ENCODE results near the gene CLK2. TPM values are rescaled to one million over a fixed set of nuclear protein-coding genes. Genes with fewer than 3 reads are reported as not detected.

The CLK2 gene
- total and polyA plus RNA-seq, 7 experiments from 2014 or later, result 16.7 to 137 (median 73.7) TPM

GRCh38 chr1:155266553-155266952 is 6.8 kb downstream of the CLK2 start:
- Mint-ChIP-seq H3K27me3 (no peaks in the 10 kb centered on the region), H3K9me3 (no peaks in the 10 kb centered on the region), H3K4me3 (no peak overlapping the region), H3K27ac (peak overlapping the region in 2 of 9 donors; percentile 19 to 20), H3K4me1 (peaks cover 10 to 43% (median 24%) of the 10 kb centered on the region in 7 donors), H3K36me3 (peaks cover 4 to 52% (median 26%) of the 10 kb centered on the region in 5 donors)
- no peak for DNase-seq
- Histone ChIP-seq H3K9me3 (ENCODE audit: control insufficient read depth in 2 of 3, low read length in 3 of 3) (no peaks in the 10 kb centered on the region), H3K27me3 (ENCODE audit: control insufficient read depth in 2 of 2, insufficient read depth in 2 of 2, low read length in 2 of 2) (no peaks in the 10 kb centered on the region), H3K4me1 (ENCODE audit: control insufficient read depth in 2 of 2, insufficient read depth in 2 of 2, low read length in 2 of 2) (peaks cover 4 to 8% of the 10 kb centered on the region in 2 donors), H3K4me3 (ENCODE audit: low read length) (no peak overlapping the region), H3K27ac (ENCODE audit: low read depth, low read length) (no peak overlapping the region), H3K36me3 (ENCODE audit: control insufficient read depth in 2 of 3, insufficient read depth in 3 of 3, low read length in 3 of 3) (peaks cover 24 to 79% (median 26%) of the 10 kb centered on the region in 3 experiments)
- intact Hi-C loops (cut with micrococcal nuclease), result loop anchor here in 1 of 2 donors (10.0 kb wide), 1 partner anchor 788 kb away; the partner anchor contains the start of genes LAMTOR2 and UBQLN4
- ChIA-PET POLR2A (interaction anchor here (1.1 to 2.0 kb wide), 4 partner anchors 12 to 54 kb away, joined by 3 to 4 read pairs (median 4); partner anchors contain the start of gene RUSC1), CTCF (interaction anchor here (1.2 to 1.6 kb wide), 3 partner anchors 16 to 94 kb away, joined by 4 to 5 read pairs (median 5); partner anchors contain the start of gene KRTCAP2)
- ATAC-seq, result no peak

GRCh38 chr1:155263067-155263466 is 10.2 kb downstream of the CLK2 start:
- H3K4me1 Mint-ChIP-seq, result peaks cover 21 to 44% (median 29%) of the 10 kb centered on the region in 7 donors
- DNase-seq, result no peak
- no peaks in the 10 kb centered on the region for H3K27me3 Mint-ChIP-seq
- no peak overlapping the region for H3K4me3 ChIP-seq (ENCODE audit: low read length)
- intact Hi-C loops (cut with micrococcal nuclease), result loop anchor here in 1 of 2 donors (10.0 kb wide), 1 partner anchor 792 kb away; the partner anchor contains the start of genes LAMTOR2 and UBQLN4
- no peak for ATAC-seq
- peak overlapping the region in 9 of 10 donors; percentile 15 to 100 (median 53) for H3K4me3 Mint-ChIP-seq
- ChIA-PET CTCF (interaction anchor here (0.7 kb wide), 2 partner anchors 10 to 15 kb away, joined by 3 to 4 read pairs; partner anchors contain the start of gene CLK2), POLR2A (interaction anchor here (0.8 to 1.8 kb wide), 4 partner anchors 10 to 59 kb away, joined by 3 to 5 read pairs (median 3); partner anchors contain the start of gene CLK2)
- no peaks in the 10 kb centered on the region for H3K27me3 ChIP-seq (ENCODE audit: control insufficient read depth in 2 of 2, insufficient read depth in 2 of 2, low read length in 2 of 2)
- peak overlapping the region; percentile 24 to 98 (median 96) for H3K27ac Mint-ChIP-seq
- no peaks in the 10 kb centered on the region for H3K9me3 Mint-ChIP-seq
- H3K36me3 Mint-ChIP-seq, result peaks cover 4 to 54% (median 25%) of the 10 kb centered on the region in 5 donors
- no peaks in the 10 kb centered on the region for H3K9me3 ChIP-seq (ENCODE audit: control insufficient read depth in 2 of 3, low read length in 3 of 3)
- H3K4me1 ChIP-seq (ENCODE audit: control insufficient read depth in 2 of 2, insufficient read depth in 2 of 2, low read length in 2 of 2), result peaks cover 18 to 19% of the 10 kb centered on the region in 2 donors
- H3K36me3 ChIP-seq (ENCODE audit: control insufficient read depth in 2 of 3, insufficient read depth in 3 of 3, low read length in 3 of 3), result peaks cover 9 to 70% (median 25%) of the 10 kb centered on the region in 3 experiments
- no peak overlapping the region for H3K27ac ChIP-seq (ENCODE audit: low read depth, low read length)

GRCh38 chr1:155261852-155262673 is 11.2 kb downstream of the CLK2 start, which contains the start of gene SCAMP3:
Gene SCAMP3 (minus strand): TSS chr1:155262360. CDS start chr1:155262151, 209 bp downstream.
- H3K4me3 ChIP-seq (ENCODE audit: low read length), result peak within 1 kb of the TSS; percentile 88
- Mint-ChIP-seq H3K4me1 (peaks cover 22 to 42% (median 33%) of the 10 kb centered on the region in 7 donors), H3K4me3 (peak within 1 kb of the TSS; percentile 81 to 100 (median 98)), H3K36me3 (peaks cover 4 to 49% (median 23%) of the 10 kb centered on the region in 5 donors), H3K27ac (peak within 1 kb of the TSS; percentile 89 to 98 (median 96)), H3K27me3 (no peaks in the 10 kb centered on the region), H3K9me3 (no peaks in the 10 kb centered on the region)
- no peaks in the 10 kb centered on the region for H3K9me3 ChIP-seq (ENCODE audit: control insufficient read depth in 2 of 3, low read length in 3 of 3)
- ChIA-PET CTCF (interaction anchor here (0.9 to 4.2 kb wide), 5 partner anchors 9 to 89 kb away, joined by 3 to 42 read pairs (median 4); partner anchors contain the start of gene KRTCAP2), POLR2A (interaction anchor here (0.6 to 4.2 kb wide), 18 partner anchors 10 to 1269 kb away, joined by 3 to 40 read pairs (median 4); partner anchors contain the start of genes CLK2, MSTO1 and RUSC1)
- DNase-seq (peak; percentile 52 to 89 (median 79)), ATAC-seq (peak; percentile 99)
- H3K27me3 ChIP-seq (ENCODE audit: control insufficient read depth in 2 of 2, insufficient read depth in 2 of 2, low read length in 2 of 2), result no peaks in the 10 kb centered on the region
- H3K36me3 ChIP-seq (ENCODE audit: control insufficient read depth in 2 of 3, insufficient read depth in 3 of 3, low read length in 3 of 3), result peaks cover 5 to 65% (median 19%) of the 10 kb centered on the region in 3 experiments
- peaks cover 18 to 19% of the 10 kb centered on the region in 2 donors for H3K4me1 ChIP-seq (ENCODE audit: control insufficient read depth in 2 of 2, insufficient read depth in 2 of 2, low read length in 2 of 2)
- intact Hi-C loops (cut with micrococcal nuclease), result loop anchor here (1.0 to 10.0 kb wide), 6 partner anchors 11 to 793 kb away; partner anchors contain the start of genes CLK2 (in 2 of the 2), FDPS (in 2 of the 2), HCN3 (in 1 of the 2) and LAMTOR2 (in 1 of the 2)
- peak within 1 kb of the TSS; percentile 87 for H3K27ac ChIP-seq (ENCODE audit: low read depth, low read length)

DNA sequence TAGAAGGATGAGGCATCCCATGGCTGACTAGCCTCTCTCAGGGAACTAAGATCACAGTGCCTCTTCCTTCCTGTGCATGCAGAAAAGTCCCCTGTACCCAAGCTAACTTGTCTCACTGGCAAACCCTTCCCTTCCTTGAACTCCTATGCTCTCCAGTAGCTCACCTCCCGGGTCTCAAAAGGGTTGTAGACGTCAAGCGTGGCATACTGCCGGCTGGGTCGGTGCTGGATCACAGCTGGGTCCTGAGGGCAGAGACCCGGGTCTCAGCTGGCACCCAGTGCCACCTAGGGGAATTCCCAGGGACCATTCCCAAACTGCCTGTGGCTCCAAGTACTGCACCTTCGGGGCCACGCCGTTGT is 11.8 kb downstream of the CLK2 start:
- Histone ChIP-seq H3K27me3 (ENCODE audit: control insufficient read depth in 2 of 2, insufficient read depth in 2 of 2, low read length in 2 of 2) (no peaks in the 10 kb centered on the region), H3K27ac (ENCODE audit: low read depth, low read length) (peak overlapping the region; percentile 87), H3K4me1 (ENCODE audit: control insufficient read depth in 2 of 2, insufficient read depth in 2 of 2, low read length in 2 of 2) (peaks cover 18 to 19% of the 10 kb centered on the region in 2 donors), H3K4me3 (ENCODE audit: low read length) (peak overlapping the region; percentile 88), H3K36me3 (ENCODE audit: control insufficient read depth in 2 of 3, insufficient read depth in 3 of 3, low read length in 3 of 3) (peaks cover 5 to 65% (median 18%) of the 10 kb centered on the region in 3 experiments), H3K9me3 (ENCODE audit: control insufficient read depth in 2 of 3, low read length in 3 of 3) (no peaks in the 10 kb centered on the region)
- ChIA-PET POLR2A (interaction anchor here (0.6 to 4.2 kb wide), 16 partner anchors 10 to 348 kb away, joined by 3 to 40 read pairs (median 5); partner anchors contain the start of genes CLK2, MSTO1 and RUSC1), CTCF (interaction anchor here (0.9 to 4.2 kb wide), 5 partner anchors 10 to 89 kb away, joined by 3 to 42 read pairs (median 4); partner anchors contain the start of gene KRTCAP2)
- Mint-ChIP-seq H3K4me3 (peak overlapping the region; percentile 81 to 100 (median 98)), H3K27me3 (no peaks in the 10 kb centered on the region), H3K4me1 (peaks cover 28 to 47% (median 39%) of the 10 kb centered on the region in 7 donors), H3K36me3 (peaks cover 4 to 50% (median 27%) of the 10 kb centered on the region in 5 donors), H3K9me3 (no peaks in the 10 kb centered on the region), H3K27ac (peak overlapping the region; percentile 89 to 98 (median 96))
- ATAC-seq (no peak), DNase-seq (peak in 2 of 9 donors; percentile 25 to 41)
- intact Hi-C loops (cut with micrococcal nuclease), result loop anchor here in 1 of 2 donors (10.0 kb wide), 1 partner anchor 793 kb away; the partner anchor contains the start of genes LAMTOR2 and UBQLN4

GRCh38 chr1:155260276-155260675 is 13.0 kb downstream of the CLK2 start:
- no peak for ATAC-seq
- intact Hi-C loops (cut with micrococcal nuclease), result loop anchor here in 1 of 2 donors (10.0 kb wide), 1 partner anchor 795 kb away; the partner anchor contains the start of genes LAMTOR2 and UBQLN4
- no peaks in the 10 kb centered on the region for H3K27me3 Mint-ChIP-seq

More at GRCh38 chr1:155260276-155260675, 13.0 kb downstream of the CLK2 start:
- CTCF ChIA-PET, result interaction anchor here (0.6 to 4.2 kb wide), 6 partner anchors 10 to 500 kb away, joined by 3 to 42 read pairs (median 4); no protein-coding TSS in a partner anchor
- Histone ChIP-seq H3K27me3 (ENCODE audit: control insufficient read depth in 2 of 2, insufficient read depth in 2 of 2, low read length in 2 of 2) (no peaks in the 10 kb centered on the region), H3K4me1 (ENCODE audit: control insufficient read depth in 2 of 2, insufficient read depth in 2 of 2, low read length in 2 of 2) (peaks cover 22 to 23% of the 10 kb centered on the region in 2 donors), H3K27ac (ENCODE audit: low read depth, low read length) (peak overlapping the region; percentile 87), H3K4me3 (ENCODE audit: low read length) (no peak overlapping the region), H3K36me3 (ENCODE audit: control insufficient read depth in 2 of 3, insufficient read depth in 3 of 3, low read length in 3 of 3) (peaks cover 5 to 58% (median 12%) of the 10 kb centered on the region in 3 experiments), H3K9me3 (ENCODE audit: control insufficient read depth in 2 of 3, low read length in 3 of 3) (no peaks in the 10 kb centered on the region)
- Mint-ChIP-seq H3K36me3 (peaks cover 0 to 43% (median 25%) of the 10 kb centered on the region in 5 donors), H3K4me3 (peak overlapping the region; percentile 33 to 99 (median 96)), H3K4me1 (peaks cover 31 to 55% (median 47%) of the 10 kb centered on the region in 7 donors), H3K27ac (peak overlapping the region in 2 of 9 donors; percentile 89 to 96), H3K9me3 (peaks cover 0 to 1% (median 0%) of the 10 kb centered on the region in 11 donors)
- DNase-seq, result no peak
- POLR2A ChIA-PET, result interaction anchor here (1.6 to 4.2 kb wide), 5 partner anchors 9 to 349 kb away, joined by 3 to 40 read pairs (median 15); partner anchors contain the start of genes CLK2 and MSTO1
